Renal cortex interstitium (tissue), 11 donors: ENCODE results near the gene PRPF6. TPM values are rescaled to one million over a fixed set of nuclear protein-coding genes. Genes with fewer than 3 reads are reported as not detected.

Experiments
- DNase-seq, 11 donors: peaks; one replicate each; pipeline ENCODE4 v3.0.0-alpha.2; 2013; ENCODE audit warnings: low read depth in 9 of 11, low spot score in 4 of 11; ENCODE audit errors: extremely low read depth in 1 of 11
- polyA plus RNA-seq, 3 donors: library from polyadenylated mRNA; unstranded; fragments of 120-200 nt; gene quantifications; one replicate each; pipeline ENCODE4 v1.2.1, GENCODE V29; 2013; ENCODE audit not compliant: insufficient read length in 3 of 3

The PRPF6 gene
- polyA plus RNA-seq, 3 donors, result 81.8 to 95.2 (median 87.4) TPM

DNA sequence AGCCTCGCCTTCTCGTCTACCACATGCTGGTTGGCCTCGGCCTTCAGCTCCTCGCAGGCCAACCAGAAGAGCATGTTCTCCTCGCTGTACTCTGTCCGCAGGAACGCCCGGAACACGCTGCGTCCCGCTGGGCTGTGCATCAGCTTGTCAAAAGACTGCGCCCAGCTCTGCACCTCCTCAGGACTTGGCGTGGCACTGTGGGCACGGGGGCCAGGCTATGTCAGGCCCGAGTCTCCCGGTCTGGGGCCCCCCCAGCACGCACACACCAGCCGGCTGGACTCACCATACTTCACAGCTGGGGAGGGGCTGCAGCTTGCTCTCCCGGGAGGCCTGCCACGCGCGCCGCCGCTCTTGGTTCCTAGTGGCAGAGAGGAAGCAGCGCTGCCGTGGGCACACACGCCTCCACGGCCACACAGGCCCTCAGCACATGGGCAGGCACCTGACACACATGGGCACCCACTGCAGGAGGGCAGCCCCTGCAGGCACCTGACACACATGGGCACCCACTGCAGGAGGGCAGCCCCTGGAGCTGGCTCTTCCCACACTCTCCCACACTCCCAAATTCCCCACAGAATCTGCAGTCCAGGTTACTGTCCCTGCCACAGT, 93.4 kb downstream of the PRPF6 start:
- DNase-seq, result no peak

DNA sequence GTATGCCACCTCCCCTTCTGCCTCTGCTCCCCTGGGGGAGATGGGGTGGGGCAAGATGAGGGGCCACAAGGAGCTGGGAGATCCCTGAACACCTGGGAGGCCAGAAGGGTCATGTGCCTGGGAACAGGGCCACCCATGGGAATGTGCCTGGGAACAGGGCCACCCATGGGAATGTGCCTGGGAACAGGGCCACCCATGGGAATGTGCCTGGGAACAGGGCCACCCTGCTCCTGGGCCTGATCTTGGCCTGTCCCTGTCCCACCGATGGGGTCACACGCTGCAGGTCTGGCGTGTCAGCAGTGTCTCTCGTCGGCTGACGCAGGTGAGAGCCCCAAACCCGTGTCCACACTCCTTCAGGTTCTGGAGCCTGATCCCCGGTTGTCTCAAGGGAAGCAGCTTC, 94.0 kb downstream of the PRPF6 start:
- DNase-seq, result no peak

DNA sequence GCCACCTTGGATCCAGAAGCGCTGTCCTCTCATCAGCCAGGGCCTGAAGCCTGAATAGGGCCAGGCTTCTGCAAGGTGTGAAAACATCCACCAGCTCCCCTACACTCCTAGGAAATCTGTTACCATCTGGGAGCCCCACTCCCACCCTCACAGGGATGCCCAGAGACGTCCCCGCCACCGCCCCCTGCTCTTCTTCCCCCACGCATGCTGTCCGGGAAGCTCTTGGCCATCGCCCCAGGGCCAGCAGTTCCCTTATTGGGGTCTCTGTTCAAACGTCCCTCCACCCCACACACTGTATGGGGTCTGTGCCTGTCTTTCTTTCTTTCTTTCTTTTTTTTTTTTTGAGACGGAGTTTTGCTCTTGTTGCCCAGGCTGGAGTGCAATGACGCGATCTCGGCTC, 94.6 kb downstream of the PRPF6 start:
- DNase-seq, result no peak

DNA sequence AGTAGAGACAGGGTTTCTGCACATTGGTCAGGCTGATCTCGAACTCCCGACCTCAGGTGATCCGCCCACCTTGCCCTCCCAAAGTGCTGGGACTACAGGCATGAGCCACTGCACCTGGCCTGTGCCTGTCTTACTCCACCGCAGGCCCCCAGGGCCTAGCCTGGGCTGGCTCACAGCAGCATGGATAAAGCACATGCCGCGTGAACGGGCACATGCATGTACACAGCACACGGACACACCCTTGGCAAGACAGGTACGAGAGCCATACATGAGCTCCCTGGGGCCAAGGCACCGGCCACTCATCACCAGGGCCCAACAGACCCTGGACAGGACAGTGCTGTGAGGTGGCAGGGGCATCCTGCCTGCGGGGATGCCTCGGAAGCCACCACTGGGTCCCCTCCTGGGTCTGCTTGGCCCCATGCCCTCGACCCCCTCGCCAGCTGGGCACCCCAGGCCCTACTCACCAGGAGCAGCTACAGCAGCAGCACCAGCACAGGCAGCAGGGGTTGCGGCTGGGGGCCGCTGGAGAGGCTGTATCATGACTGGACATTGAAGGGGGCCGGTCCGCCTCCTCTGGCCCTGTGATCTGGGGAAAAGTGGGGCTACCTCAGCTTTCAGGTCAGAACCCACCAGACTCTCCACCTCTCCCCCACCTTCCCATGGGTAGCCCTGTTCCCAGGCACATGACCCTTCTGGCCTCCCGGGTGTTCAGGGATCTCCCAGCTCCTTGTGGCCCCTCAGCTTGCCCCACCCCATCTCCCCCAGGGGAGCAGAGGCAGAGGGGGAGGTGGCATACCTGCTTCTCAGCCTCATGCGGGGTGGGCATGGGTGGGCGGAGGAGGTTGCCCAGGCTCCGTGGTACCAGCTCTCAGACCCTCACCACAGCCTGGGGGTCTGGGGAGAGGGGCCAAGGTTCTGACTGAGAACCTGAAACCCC, 95.4 kb downstream of the PRPF6 start:
- DNase-seq, result no peak

DNA sequence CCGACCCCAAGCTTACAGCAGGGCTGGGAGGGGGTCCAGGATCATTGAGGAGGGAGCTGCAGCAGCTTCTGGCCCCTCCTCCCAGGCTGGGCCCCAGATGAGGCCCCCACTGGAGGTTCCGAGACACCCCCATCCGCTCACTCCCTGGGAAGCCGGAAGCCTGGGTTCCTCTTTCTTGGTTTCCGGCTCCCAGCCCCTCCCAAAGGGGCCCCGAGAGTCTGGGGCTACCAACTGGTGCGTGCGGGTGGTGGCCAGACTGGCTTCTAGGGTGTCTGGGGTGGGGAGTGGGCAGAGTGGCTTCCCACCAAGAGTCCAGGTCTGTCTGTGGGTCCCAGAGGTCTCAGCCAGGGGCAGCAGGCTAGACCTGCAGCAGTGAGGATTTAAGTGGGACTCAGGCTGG, 96.2 kb downstream of the PRPF6 start:
- DNase-seq, result no peak

DNA sequence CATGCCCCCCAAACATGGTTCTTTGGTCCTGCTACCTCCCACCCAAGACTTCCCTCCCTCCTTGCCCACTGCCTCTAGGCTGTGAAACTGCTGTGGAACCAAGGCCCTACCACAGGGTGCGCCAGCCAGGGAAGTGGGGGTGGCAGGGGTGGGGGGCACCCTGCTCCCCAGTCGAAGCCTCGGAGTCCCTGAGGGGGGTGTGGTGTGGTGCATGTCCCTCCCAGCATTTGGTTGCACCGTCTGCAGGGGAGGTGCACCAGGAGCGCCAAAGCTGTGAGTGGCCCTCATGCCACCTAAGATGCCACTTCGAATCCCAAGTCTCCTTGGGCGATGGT, 96.6 kb downstream of the PRPF6 start:
- no peak for DNase-seq

DNA sequence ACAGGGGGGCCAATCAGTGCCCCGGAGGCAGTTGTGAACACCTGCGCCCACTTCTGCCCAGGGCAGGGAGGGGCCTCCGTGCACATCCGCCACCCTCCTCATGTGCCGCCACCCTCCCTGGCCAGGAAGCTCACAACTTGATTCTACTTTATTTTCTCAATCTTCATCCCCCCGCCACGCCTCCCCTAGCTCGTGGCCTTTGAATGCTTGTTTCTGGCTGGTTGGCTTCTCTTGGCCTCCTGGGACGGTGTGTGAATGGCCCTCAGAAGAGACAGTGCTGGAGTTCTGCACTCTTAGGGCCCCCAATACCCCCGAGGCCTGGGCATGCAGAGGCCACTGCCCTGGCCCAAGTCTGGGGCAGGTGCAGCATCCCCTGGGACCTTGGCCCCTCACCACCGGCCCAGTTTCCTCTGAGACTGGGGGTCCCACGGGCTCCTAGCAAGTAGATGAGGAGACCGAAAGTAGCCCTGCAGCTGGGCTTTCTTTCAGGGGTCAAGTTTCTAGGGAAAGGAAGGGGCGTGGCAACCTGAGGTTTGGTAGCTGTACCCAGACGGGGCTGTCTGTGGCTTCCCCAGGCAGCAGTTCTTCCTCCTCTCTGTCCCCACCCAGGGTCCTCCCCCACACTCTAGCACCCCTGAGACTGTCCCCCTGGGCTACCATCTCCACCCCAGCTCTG, 97.1 kb downstream of the PRPF6 start:
- no peak for DNase-seq

DNA sequence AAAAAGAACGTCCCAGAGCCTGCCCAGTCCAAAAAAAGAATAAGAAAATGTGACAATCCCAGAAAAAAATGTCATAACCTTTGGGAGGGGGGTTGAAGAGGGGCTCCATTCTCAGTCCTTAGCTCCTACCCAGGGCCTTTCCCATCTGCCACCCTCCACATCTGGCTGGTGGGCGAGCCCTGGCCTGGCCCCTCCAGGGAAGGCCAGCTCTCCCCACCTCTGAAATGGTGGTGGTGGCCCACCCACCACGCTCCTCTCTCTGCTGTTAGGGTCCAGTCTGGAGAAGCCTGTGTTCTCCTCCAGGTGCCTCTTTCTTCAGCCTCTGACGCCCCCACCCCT, 98.0 kb downstream of the PRPF6 start:
- DNase-seq, result no peak

DNA sequence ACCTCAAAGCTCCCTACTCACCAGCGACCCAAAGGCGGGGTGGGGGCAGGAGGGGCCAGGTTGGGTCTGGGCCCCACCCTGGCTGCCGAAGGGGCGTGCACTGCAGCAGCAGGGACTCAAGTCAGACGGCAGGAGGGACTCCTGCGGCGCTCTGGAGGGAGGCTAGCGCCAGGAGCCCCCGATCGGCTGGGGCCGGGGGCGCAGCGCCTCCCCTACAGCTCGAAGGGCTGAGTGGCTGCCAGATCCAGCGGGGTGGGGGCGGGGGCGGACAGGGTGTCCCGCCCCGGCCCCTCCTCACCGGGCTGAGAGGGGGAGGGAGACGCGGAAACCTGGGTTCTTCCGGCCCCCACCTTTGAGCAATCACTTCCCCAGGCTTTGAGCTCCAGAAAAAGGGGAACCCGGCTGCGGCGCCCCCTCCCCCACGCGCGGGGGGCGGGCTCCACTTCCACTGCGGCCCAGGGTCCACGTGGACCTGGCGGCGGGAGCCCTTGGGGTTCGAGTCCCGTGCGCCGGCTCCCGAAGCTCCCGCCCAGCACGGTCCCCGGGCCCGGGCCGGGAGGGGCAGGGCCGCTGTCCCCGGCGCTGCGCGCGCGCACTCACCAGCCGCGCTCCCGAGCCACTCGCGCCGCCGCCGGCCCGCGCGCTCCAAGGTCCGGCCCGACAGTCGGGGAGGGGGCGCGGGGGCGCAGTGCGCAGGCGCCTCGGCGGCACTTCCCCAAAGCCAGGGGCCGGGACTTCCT, 98.5 kb downstream of the PRPF6 start, which contains the start of gene RGS19:
Gene RGS19, minus strand, starts transcription at position 246 of the 740 bp plus-strand sequence. CDS start 2,632 bp downstream, outside the sequence.
- DNase-seq, result no peak

DNA sequence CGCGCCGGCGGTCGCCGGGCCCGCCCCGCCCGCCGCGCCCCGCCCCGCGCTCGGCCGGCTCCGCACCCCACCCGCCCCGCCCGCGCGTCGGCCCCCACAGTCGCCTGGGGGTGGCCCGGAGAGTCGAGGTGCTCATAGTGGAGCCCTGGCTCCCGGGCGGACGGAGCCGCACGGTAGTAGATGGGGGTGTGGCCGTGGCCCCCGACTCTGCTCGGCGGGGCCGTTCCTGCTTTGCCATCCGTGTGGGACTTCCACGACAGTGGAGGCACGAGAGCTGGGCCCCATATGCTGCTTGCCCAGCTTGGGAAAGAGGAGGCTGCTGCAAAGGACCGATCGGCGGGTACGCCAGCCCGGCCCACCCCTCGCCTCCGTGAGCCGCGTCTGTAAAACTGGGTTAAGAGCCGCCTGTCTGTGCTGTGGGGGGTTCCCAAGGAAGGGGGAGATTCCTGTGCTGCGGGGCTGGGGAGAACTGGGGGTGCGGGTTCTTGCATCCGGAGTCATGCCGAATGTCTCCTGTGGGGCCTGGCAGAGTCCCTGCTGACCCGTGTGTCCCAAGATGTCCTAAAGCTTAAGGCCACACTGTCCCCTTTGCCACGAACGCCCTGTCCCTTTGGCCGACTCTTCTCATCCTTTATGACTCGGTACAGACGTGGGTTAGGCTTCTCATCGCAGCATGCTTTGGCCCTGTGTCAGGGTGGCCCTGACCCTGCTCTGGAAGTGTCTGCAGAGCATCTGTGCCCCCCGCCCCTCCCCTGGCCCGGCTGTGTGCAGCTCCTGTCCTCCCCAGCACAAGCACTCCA, 99.3 kb downstream of the PRPF6 start, which contains the start of gene OPRL1:
Gene OPRL1, plus strand, starts transcription at position 70 of the 800 bp plus-strand sequence. CDS start 12,639 bp downstream, outside the sequence.
- DNase-seq, result no peak

DNA sequence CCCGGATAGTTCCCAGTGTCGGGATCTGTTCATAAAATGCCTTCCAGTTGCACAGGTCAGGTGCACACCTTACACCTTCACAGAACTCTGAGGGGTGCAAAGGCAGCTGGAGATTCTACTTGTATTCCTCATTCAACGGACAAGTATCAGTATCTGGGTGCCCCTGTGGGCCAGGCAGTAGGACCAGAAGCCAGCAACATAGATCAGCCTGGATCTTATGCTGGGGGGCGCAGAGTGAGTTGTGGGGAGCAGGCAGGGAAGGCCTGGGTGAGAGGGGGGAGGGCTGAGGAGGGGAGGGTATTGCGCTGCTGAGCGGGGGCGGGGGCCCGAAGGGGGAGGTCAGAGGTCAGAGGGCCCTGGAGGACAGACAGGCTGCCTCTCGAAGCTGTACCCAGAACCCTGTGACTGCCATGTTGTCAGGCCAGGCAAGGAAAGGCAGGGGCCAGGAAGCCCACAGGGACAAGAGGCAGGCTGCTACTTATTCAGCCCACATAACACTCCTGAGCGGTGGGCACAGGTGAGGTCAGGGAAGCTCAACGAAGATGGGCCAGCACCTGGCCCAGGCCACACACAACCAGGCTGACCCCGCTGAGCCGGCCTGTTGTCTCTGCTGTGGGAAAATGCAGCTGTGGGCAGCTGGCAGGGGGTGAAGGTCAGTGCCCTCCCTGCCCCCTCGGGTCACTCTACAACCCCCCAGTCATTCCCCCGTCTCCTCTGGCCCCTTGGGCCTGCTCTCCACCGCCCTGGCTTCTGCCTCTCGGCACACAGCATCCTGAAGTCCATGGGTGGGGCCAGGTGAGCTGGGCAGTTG, 100.1 kb downstream of the PRPF6 start:
- no peak for DNase-seq

DNA sequence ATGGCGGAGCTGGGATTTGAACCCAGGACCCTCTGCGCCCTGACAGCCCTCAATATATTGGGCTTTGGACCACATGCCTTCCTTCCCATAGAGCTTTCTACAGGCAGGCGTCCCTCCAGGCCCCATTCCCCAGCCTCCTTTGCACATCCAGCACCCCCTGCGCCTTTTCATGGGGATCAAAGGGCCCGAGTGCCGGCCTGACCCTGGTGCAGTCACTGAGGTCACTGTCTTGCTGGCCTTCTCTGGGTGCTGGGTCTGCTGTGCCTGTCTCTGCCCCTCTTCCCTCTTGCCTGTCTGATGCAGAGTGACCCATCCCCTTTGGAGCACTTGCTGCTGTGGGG, 100.7 kb downstream of the PRPF6 start:
- DNase-seq, result no peak

DNA sequence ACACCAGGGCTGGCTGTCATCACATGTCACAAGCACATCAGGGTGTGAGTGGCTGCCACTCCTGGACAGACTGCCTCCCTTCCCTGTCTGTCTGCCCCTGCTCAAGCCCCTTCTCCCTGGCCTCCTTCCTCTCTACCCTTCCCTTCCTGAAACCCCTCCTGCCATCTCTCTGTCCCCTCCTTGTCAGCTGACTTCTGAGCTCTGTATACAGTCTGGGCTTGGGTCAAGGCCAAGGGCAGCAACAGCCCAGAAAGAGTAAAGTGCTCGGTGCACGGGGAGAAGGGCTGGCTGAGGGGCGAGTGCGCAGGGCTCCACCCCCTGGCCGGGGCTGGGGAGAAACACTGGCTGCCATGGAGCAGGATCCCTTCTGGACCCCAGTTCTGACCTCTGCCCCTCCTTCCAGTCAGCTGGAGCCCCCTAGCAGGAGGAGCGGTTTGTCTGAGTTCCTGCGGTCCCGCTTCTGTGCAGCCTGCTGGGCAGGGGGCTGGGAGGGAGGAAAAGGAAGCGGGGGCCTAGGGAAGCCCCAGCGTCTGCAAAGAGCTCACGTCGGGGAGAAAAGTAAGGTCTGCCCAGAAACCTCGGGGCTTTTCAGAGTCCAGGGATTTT, 101.3 kb downstream of the PRPF6 start:
- DNase-seq, result no peak

Other genes starting within 250 kb of the PRPF6 start
- 10 to 100 TPM in 2 of 3 donors, 1 to 10 TPM in 1; 3.1 to 14.2 (median 10.7) TPM for gene LIME1, start 244.5 kb upstream of the PRPF6 start, polyA plus RNA-seq
- 100 to 1,000 TPM in 2 of 3 donors, 10 to 100 TPM in 1; 65.7 to 124 (median 123) TPM for gene SLC2A4RG, start 241.4 kb upstream of the PRPF6 start, polyA plus RNA-seq
- gene ZBTB46, start 149.9 kb upstream of the PRPF6 start, polyA plus RNA-seq, result 10 to 100 TPM; 15.5 to 20.0 (median 19.2) TPM
- not detected for gene ABHD16B, start 119.6 kb upstream of the PRPF6 start, polyA plus RNA-seq
- gene TPD52L2, start 115.9 kb upstream of the PRPF6 start, polyA plus RNA-seq, result 100 to 1,000 TPM in 1 of 3 donors, 10 to 100 TPM in 2; 79.9 to 102 (median 90.5) TPM
- gene DNAJC5, start 86.0 kb upstream of the PRPF6 start, polyA plus RNA-seq, result 10 to 100 TPM; 26.2 to 33.0 (median 31.4) TPM
- 10 to 100 TPM; 40.0 to 77.6 (median 58.7) TPM for gene UCKL1, start 24.7 kb upstream of the PRPF6 start, polyA plus RNA-seq
- 10 to 100 TPM; 23.7 to 33.5 (median 29.5) TPM for gene ZNF512B, start 11.2 kb upstream of the PRPF6 start, polyA plus RNA-seq
- 1 to 10 TPM; 5.8 to 9.9 (median 9.3) TPM for gene SAMD10, start 1.5 kb upstream of the PRPF6 start, polyA plus RNA-seq
- gene C20orf204, start 55.0 kb downstream of the PRPF6 start, polyA plus RNA-seq, result 1 to 10 TPM in 2 of 3 donors, under 1 TPM in 1; 0.56 to 1.1 (median 1.0) TPM
- gene SOX18, start 68.5 kb downstream of the PRPF6 start, polyA plus RNA-seq, result 10 to 100 TPM in 2 of 3 donors, 1 to 10 TPM in 1; 5.5 to 12.1 (median 12.1) TPM
- gene TCEA2, start 82.1 kb downstream of the PRPF6 start, polyA plus RNA-seq, result 10 to 100 TPM; 72.5 to 93.9 (median 89.4) TPM
- 1 to 10 TPM; 4.5 to 7.1 (median 5.7) TPM for gene RGS19, start 98.4 kb downstream of the PRPF6 start, polyA plus RNA-seq
- gene OPRL1, start 99.0 kb downstream of the PRPF6 start, polyA plus RNA-seq, result 1 to 10 TPM in 2 of 3 donors, under 1 TPM in 1; 0.65 to 1.3 (median 1.2) TPM
- gene LKAAEAR1, start 103.3 kb downstream of the PRPF6 start, polyA plus RNA-seq, result under 1 TPM in 1 of 3 donors, not detected in 2; 0.40 TPM
- not detected for gene NPBWR2, start 126.4 kb downstream of the PRPF6 start, polyA plus RNA-seq
- under 1 TPM; 0.42 to 0.68 (median 0.55) TPM for gene MYT1, start 183.3 kb downstream of the PRPF6 start, polyA plus RNA-seq